ENCODE results near the gene TTC39B. TPM values are rescaled to one million over a fixed set of nuclear protein-coding genes. Genes with fewer than 3 reads are reported as not detected.

Gene TTC39B
- total RNA-seq, 1 donor from 2014 or later = 8.7 TPM

GRCh38 chr9:15211815-15212495, 95.1 kb downstream of the TTC39B start:
- H3K4me3 ChIP-seq (ENCODE audit: low read depth, low read length) = no peak overlapping the region
- FAIRE-seq (no peak), DNase-seq (ENCODE audit: low read depth) (no peak)
- H3K27me3 ChIP-seq (ENCODE audit: control insufficient read depth, insufficient read depth, low read length) = no peaks in the 10 kb centered on the region
- H3K36me3 ChIP-seq (ENCODE audit: control insufficient read depth, insufficient read depth, low read length) = peaks cover 2% of the 10 kb centered on the region
- TF ChIP-seq CTCF (IDR thresholded peaks at IDR 0.05; ENCODE audit: insufficient read depth, low read length, severe bottlenecking) = no peak

GRCh38 chr9:15211160-15211814, 95.7 kb downstream of the TTC39B start:
- FAIRE-seq = no peak

GRCh38 chr9:15206903-15207696, 99.9 kb downstream of the TTC39B start:
- no peak for FAIRE-seq

More at GRCh38 chr9:15211160-15211814, 95.7 kb downstream of the TTC39B start:
- TF ChIP-seq CTCF (IDR thresholded peaks at IDR 0.05; ENCODE audit: insufficient read depth, low read length, severe bottlenecking) = peak; percentile 77
- Histone ChIP-seq H3K4me3 (ENCODE audit: low read depth, low read length) (no peak overlapping the region), H3K27me3 (ENCODE audit: control insufficient read depth, insufficient read depth, low read length) (no peaks in the 10 kb centered on the region), H3K36me3 (ENCODE audit: control insufficient read depth, insufficient read depth, low read length) (peaks cover 2% of the 10 kb centered on the region)
- peak; percentile 66 for DNase-seq (ENCODE audit: low read depth)

GRCh38 chr9:15205632-15206420, 101.2 kb downstream of the TTC39B start:
- TF ChIP-seq CTCF (IDR thresholded peaks at IDR 0.05; ENCODE audit: insufficient read depth, low read length, severe bottlenecking) = no peak
- FAIRE-seq = no peak
- Histone ChIP-seq H3K36me3 (ENCODE audit: control insufficient read depth, insufficient read depth, low read length) (peaks cover 3% of the 10 kb centered on the region), H3K4me3 (ENCODE audit: low read depth, low read length) (no peak overlapping the region), H3K27me3 (ENCODE audit: control insufficient read depth, insufficient read depth, low read length) (no peaks in the 10 kb centered on the region)
- DNase-seq (ENCODE audit: low read depth) = no peak

More at GRCh38 chr9:15206903-15207696, 99.9 kb downstream of the TTC39B start:
- Histone ChIP-seq H3K27me3 (ENCODE audit: control insufficient read depth, insufficient read depth, low read length) (no peaks in the 10 kb centered on the region), H3K36me3 (ENCODE audit: control insufficient read depth, insufficient read depth, low read length) (peaks cover 5% of the 10 kb centered on the region), H3K4me3 (ENCODE audit: low read depth, low read length) (no peak overlapping the region)
- no peak for TF ChIP-seq CTCF (IDR thresholded peaks at IDR 0.05; ENCODE audit: insufficient read depth, low read length, severe bottlenecking)
- no peak for DNase-seq (ENCODE audit: low read depth)

GRCh38 chr9:15203581-15203980, 103.4 kb downstream of the TTC39B start:
- H3K27me3 ChIP-seq (ENCODE audit: control insufficient read depth, insufficient read depth, low read length) = no peaks in the 10 kb centered on the region
- no peak overlapping the region for H3K4me3 ChIP-seq (ENCODE audit: low read depth, low read length)
- H3K36me3 ChIP-seq (ENCODE audit: control insufficient read depth, insufficient read depth, low read length) = peaks cover 3% of the 10 kb centered on the region
- no peak for DNase-seq (ENCODE audit: low read depth)
- TF ChIP-seq CTCF (IDR thresholded peaks at IDR 0.05; ENCODE audit: insufficient read depth, low read length, severe bottlenecking) = no peak
- no peak for FAIRE-seq

All from bronchial epithelial cell (primary cell).